ENCODE data around the gene SPARC.
"Not testable (repeated sequence)": the region's sequence is repeated elsewhere in the genome, so short reads cannot be mapped to it uniquely, and the experiment has no call there.

Gene SPARC

DNA sequence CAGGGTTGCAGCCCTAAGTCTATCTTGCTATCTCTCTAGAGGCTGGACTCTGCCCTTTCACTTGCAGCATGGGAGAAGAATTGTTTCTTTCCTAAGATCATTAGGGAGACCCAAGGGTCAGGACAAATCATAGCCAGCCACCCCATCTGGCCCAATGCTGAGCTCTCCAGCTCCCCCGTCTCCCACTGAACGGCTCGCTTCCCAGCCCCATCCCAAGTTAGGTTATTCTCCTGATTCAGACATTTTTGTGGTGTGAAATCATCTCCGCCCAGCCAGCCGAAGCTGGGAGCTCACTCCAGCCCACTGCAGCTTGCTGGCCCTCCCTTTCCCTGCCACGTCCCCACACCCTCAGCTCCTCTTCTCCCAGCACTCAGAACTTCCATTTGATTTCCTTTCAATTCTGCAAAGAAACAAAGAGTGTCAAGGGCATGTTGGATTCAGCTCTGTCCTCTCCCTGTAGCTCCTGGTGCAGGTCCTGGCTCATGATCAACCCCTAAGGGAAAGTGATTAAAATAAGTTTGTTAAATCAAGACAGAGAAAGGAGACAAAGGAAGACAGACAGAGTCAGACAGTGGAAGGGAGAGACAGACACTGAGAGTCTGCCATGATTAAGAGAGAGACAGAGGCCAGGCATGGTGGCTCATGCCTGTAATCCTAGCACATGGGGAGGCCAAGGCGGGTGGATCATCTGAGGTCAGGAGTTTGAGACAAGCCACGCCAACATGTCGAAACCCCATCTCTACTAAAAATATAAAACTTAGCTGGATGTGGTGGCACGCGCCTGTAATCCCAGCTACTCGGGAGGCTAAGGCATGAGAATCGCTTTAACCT is 12.6 kb upstream of the SPARC start:
- DNase-seq = no peak

DNA sequence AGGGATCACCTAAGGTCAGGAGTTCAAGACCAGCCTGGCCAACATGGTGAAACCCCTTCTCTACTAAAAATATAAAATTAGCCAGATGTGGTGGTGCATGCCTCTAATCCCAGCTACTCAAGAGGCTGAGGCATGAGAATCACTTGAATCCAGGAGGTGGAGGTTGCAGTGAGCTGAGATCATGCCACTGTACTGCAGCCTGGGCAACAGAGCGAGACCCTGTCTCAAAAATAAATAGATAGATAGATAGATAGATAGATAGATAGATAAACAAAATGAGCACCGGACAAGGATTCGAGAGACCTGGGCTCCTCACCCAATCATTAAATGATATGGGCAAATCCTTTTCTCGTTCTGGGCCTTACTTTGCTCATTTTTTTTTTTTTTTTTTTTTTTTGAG is 11.4 kb upstream of the SPARC start:
- not testable (repeated sequence) for DNase-seq

DNA sequence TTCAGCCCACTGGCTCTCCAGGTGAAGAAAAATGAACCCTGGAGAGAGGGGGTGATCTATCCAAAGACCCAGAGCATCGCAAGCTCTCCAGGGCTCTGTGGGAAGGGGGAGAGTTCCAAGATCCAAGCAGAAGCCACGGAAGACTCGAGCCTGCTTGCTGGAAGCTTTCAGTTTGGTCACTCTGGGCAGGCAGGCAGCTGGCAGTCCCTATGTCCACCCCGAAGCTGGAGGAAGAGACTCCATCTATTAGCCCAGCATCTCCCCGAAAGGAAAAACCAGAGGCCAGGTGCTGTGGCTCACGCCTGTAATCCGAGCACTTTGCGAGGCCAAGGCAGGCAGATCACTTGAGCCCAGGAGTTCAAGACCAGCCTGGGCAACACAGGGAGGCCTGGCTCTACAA is 10.7 kb upstream of the SPARC start:
- no peak for DNase-seq

DNA sequence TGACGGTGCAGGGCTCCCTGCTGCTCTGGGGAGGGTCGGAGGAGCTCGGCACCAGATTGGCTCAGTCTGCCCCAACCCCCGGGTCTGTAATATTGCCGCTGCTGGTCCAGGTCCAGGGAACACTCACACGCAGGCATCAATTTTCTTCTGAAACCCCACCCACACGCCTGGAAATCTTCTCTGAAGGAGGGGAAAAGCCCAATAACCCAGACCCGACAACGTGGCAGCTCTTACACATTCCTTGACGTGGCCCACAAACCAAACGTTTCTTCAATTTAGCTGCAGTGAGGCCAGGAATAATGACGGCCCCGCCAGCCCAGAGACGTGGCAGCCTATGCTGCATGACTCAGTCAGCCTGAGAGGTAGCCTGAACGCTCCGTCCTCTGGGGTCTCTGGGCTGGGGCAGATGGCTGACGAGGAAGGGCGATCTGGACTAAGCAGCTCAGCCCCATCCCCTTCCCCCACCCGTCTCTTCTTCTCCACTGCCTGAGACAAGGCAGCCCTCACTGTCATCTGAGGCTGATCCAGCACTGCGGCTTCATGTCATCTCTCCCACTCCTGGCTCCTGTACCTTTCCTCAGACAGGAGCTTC is 9.9 kb upstream of the SPARC start:
- no peak for DNase-seq

DNA sequence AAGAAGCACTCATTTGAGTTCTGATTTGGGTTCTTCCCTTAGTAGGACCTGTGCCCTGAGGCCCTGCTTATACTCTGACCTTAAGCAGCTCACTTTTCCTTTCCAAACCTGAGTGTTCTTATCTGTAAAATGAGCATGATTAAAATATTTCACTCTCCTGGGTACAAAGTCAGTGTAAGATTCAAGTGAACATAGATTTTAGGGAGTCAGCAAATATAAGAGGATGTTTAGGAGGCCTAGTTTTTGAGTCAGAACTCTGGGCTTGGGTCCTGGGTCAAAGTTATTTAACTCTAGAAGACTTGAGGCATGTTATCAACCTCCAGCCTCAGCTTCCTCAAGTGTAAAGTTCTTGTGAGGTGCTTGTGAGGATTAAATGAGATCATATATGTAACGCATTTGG is 8.7 kb upstream of the SPARC start:
- no peak for DNase-seq

DNA sequence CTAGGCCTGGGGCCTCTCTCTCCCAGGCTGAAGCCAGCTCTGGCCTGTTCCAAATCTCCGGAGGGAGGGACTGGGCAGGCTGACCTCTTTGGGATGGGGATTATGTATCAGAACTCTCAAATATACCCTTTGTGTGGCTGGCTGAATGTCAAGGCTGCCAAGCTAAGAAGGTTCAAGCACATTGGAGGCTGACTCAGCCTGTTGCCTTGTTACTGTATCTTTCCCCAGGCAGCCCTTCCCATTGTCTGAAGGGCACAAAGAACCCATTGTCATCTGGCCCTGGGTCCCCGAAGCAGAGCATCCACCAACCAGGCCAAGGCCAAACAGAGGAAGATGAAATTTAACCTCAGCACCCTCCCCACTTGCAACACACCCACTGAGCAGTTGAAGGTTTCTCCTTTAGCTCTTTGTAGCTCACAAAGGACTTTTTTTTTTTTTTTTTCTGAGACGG is 7.3 kb upstream of the SPARC start:
- DNase-seq = no peak

DNA sequence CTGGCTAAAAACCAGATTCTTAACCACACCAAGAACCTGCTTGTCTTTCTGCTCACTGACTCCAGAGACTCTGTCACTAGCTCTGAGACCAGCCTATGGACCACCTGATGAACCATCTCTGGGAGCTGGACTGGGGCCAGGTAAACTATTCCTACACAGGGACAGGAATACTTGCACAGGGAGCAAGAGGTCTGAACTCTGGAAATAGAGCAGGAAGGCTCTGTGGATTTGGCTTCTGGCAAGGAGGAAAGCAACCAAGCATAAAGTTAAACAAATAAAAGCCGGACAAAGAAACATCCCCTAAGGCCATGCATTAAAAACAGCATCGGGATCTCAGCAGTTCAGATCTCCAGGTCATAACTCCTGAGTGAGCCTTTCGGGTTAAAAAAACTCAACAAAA is 5.6 kb upstream of the SPARC start:
- no peak for DNase-seq

DNA sequence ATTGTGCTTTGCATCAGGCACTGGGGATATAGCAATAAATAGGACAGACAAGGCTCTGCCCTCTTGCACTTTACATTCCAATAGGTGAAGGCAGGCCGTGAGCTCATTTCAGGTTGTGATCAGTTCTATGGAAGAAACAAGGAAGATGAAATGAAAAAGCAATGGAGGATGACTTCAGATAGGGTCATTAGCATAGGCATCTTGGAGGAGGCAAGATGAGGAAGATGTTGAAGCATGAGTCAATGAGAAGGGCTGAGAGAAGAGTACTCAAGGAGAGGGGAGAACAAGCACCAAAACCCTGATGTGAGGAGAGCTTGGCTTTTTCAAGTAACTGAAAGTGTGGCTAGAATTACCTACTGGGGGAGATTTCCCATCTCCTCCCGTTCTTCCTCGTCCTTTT is 5.0 kb upstream of the SPARC start:
- no peak for DNase-seq

DNA sequence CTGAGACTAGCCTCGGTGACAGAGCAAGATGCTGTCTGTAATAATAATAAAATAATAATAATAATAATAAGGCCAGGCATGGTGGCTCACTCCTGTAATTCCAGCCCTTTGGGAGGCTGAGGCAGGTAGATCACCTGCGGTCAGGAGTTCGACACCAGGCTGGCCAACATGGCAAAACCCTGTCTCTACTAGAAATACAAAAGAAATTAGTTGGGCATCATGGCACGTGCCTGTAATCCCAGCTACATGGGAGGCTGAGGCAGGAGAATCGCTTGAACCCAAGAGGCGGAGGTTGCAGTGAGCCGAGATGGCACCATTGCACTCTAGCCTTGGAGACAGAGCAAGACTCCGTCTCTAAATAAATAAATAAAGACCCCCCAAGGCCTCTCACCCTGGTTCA is 2.9 kb upstream of the SPARC start:
- DNase-seq = not testable (repeated sequence)

DNA sequence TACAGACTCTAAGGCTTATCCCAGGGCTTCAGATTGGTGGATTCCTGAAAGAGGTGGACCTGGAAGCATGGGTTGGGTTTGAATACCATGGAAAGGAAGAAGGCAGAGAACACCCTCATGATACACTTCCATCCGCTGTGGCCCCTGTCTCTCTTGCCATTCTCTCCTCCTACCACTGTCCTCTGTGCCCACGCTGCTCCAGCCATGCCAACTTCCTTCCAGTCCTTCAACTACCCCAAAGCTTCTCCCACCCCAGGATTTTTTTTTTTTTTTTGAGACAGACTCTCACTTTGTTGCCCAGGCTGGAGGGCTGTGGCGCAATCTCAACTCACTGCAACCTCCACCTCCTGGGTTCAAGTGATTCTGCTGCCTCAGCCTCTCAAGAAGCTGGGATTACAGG is 1.7 kb upstream of the SPARC start:
- DNase-seq = no peak

DNA sequence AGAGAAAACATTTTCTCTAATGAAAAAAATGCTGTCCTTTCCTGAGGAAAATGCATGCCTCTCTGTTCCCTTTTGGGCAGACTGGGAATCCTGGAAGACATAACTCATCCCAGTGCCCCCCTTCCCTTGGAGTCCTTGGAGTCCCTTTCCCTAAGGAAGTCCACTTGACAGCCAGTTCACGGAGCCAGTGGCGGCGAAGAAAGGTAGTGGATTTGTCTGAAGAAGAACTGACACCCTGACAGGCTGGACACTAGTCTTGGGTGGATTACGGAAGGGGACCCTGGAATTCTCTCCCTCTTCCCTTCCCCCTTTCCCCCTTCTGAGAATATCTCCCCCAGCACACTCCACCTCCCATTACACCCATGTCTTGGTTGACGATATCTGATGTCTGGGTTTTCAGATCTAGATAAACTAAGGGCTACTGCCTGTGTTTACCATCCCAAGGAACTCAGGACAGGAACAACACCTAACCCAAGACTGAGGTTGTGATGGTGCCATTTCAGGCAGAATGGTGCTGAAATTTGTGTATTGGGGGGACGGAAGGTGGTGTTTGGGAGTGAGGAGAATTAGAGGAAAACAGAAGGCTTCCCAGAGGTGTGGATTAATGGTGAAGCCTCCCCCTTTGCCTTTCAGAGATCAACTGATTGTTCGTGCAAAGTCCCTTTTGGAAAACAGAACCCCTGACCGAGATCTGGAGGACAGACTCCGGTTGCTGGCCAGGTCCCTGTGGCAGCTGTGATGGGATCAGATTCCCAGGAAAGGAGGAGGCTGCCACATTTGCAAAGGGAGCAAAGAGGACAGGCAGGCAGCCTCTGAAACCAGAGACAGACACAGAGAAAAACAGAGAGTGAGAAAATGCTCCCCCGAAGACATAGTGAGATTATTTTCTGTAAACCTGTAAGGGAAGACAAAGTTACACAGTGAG is 704 bp downstream of the SPARC start:
- DNase-seq = no peak

DNA sequence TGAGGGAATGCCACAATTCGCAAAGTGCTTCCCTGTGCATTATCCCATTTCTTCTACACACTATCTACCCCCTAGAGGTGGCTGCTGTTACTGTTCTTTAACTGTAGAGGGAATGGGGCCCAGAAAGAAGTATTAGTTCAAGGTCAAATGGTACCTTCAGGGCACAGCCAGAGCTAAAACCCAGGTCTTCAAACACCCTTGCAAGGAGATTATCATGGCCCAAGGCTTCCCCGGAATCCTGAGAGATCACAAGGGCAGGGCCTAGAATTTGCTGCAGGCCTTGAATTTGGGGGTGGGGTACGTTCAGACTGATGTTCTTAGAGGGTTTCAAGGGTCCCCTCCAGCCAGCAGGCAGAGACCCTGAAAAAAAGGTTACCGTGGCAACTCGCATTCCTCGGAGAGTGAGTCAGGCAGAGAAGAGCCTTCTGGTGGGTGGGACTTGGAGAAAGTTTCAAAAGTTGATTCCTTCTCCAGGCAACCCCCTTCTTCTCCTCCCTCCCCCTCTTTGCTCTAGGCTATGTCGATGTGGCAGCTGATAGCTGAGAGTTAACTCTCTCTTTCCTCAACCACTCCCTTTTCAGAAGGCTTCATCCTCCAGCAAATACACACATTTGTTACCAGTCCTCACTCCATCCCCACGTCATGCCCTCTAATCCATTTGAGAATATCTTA is 1.9 kb downstream of the SPARC start:
- no peak for DNase-seq

DNA sequence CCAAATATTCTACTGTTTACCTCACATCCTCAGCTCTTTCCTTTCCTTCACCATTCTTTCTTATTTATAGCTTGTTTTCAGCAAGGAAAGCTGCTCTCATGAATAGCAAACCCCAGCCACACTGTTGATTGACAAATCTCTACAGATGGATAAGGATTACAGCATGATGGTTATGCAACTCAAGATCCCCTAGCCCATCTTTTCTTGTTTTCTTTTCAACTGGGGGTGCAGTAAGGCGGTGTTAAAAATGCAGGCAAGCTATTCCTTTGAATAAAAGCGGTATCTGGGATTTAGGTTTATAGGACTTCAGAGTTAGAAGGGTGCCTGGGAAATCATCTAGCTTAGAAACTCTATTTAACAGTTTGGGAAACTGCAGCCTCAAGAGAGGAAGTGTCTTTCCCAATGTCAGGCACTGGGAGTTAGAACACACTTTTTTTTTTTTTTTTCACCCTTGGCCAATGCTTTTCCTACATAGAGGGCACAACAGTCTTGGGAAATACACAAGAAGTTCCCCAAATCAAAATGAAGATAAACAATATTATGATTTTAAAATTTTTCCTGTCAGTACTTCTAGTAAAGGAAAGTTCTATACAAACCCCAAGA is 2.6 kb downstream of the SPARC start:
- DNase-seq = no peak

DNA sequence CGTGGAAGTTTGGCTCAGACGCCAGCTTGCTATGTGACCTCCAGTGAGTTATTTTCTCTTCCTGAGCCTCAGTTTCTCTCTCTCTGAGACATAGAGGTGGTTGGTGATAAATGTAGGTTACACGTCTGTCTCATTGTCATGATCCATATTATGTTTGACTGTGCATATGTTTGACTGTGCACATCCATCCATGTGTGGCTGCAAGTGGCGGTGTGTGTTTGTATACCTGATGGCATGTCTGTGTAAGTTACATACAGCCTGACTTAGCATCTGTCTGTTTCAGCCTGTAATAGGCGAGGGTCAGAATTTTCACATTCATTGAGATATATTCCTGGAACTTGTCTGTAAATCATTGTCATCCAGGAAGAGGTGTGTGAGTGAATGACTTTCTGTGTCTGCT is 3.3 kb downstream of the SPARC start:
- no peak for DNase-seq

DNA sequence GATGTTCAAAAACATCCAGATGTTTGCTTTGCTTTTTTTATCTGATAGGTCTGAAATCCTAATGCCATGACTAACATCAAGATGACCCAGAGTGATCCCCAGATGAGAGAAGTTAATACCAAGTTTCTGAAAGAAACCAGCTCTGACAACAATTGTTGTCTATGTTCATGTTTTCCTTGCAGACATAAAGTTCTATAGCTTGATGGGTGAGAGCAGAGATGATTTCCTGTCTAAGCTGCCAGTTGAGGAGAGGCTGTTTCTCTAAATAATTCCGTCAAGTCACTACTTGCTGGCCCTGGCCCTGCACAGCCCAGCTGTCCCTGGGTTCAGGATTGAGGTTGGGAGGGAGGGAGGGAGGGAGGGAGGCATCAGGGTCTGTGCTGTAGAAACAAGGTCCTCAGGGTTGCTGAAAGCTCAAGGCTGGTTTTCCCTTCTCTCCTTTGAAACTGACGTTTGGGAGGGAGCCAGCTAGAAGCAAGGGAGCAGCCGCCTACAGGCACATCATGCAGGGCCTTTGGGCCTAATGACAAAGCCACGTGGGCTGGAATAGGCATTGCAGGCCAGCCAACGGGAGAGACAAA is 3.9 kb downstream of the SPARC start:
- DNase-seq = no peak

DNA sequence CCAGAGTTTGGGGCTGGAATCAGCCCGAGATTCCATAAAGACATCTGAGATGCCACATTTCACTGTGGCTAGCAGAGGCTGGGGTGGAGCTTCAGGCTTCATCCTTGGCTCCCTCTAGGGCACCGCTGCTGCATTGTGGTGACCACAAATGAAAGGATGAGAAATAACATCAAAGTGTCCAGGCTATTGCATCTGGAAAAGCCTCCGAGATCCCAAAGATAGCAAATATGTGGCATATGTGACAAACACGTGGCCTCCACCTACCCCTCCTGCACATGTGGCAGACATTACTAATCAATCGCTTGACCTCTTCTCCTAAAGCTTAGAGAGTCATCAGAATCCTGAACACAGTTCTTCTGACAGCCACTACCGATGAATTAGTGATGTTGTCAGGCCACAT is 4.5 kb downstream of the SPARC start:
- DNase-seq = no peak

DNA sequence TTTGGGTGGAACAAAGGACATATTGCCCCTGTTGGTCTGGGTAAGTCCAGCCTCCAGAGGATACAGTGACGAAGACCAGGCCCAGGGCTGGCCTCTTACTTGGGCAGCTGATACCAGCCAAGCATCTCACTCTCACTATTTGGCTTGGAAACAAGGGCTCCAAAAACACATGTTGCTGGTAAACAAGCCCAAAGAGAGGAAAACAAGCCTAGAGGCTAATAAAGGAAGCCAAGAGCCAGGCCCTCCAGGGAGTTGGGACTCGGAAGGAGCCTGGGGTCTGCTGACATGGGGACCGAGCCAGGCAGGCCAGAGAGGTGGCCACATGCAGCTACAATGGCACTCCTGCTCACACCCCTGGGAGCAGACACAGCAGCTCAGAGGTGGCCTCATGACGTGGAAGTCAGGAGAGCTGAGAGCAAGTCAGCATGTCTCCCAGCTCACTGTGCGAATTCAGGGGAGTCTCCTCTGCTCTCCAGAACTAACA is 5.7 kb downstream of the SPARC start:
- no peak for DNase-seq

DNA sequence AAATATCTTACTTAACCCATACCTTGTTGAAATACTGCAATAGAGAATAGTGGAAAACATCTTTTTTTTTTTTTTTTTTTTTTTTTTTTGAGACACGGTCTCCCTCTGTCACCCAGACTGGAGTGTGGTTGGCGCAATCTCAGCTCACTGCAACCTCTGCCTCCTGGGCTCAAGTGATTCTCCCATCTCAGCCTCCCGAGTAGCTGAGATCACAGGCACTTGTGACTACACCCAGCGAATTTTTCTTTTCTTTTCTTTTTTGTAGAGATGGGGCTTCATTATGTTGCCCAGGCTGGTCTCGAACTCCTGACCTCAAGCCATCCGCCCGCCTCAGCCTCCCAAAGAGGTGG is 6.6 kb downstream of the SPARC start:
- DNase-seq = not testable (repeated sequence)

DNA sequence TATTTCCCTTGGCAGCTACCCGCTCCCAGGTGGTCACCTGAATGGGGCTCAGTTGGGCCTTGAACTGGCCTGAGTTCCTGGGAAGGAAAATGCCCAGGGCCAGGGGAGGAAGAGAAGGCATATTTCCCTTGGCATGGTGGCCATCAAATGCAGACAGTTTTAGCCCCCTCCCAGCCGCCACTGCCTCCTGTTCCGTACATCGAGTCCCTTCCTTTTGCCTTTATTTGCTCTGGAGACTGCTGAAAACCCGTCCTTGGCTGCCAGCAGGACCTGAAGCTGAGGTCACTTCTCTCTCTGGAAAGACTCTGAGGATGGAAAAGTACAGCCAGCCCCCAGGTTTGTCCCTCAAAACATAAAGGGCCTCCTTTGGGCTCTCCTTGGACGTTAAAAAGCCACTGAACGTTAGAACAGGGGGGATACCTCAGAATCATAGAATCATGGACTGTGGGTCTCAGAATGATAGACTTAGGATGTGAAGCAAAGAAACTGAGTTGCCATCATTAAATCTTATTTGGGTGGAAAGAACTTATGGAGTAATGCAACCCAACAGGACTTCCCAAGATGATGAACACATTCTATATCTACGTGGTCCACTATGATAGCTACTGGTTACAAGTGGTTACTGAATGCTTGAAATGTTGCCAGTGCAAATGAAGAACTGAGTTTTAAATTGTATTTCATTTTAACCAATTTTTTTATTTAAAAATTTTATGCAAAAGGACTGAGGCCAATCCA is 7.1 kb downstream of the SPARC start:
- no peak for DNase-seq

DNA sequence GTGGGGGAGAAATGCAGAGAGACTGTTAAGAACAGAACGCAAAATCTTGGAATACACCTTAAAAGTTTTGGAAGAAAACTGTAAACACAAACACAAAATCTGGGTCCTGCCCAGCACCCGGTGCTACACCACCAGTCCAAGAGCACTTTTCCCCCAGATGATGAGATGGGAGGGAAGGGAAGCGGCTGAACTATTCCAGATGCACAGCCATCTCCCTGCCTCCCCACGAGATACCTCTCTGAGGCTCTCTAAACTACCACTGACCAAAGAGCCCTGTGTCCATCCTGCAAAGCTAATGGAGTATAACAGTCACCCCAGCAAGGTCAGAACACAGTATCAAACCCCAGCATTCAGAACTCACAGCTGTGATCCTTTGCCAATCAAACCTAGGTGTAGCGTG is 8.0 kb downstream of the SPARC start:
- DNase-seq = no peak

DNA sequence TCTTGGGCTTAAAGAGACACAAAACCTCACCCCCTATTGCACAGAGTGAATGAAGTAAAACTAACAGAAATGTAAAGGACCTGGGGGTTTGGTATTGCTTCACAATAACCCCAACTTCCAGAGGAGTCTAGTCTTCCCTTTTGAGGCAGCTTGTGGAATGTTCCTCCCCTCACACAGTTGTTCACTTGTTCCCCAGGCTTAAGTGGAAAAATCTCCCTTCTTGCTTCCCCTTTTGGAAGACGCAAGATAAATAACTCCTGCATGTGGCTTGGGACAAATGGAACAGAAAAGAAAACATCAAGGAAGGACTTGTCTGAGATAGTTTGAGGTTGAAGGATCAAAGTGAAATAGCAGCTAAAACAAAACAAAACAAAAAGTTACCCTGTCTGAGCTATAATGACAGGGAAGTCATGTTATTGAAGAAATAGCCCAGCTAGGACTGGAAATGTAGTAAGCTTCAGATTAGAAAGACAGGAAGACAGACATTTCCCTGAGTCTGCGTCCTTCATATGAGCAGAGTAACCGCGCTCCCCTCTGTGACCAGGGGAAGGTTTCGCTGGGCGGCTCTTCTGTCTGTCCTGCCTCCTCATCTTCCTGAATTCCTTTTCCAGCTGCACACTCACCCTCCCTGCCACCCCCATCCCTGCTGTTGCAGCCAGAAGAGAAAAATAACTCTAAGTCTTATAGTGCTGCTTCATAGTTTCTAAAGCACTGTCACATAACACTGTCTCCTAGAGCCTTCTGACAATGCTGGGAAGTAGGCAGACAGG is 8.8 kb downstream of the SPARC start:
- DNase-seq = no peak

All from NCI-H187 treated with DMSO at 0.1 percent for 48 hours (cell line).